GM19463 (cell line): Measurements from ENCODE around the gene ZNF516.
A peak's percentile ranks its signal among the peaks of the same experiment; 100 is the strongest.

ENCODE experiments used
- ATAC-seq: cut with Tn5 transposase; IDR thresholded peaks from one replicate; pipeline ENCODE4 v1.9.1; 2021; ENCODE audit warnings: mild to moderate bottlenecking, moderate library complexity; ENCODE audit not compliant: unreplicated experiment

ZNF516 gene

DNA sequence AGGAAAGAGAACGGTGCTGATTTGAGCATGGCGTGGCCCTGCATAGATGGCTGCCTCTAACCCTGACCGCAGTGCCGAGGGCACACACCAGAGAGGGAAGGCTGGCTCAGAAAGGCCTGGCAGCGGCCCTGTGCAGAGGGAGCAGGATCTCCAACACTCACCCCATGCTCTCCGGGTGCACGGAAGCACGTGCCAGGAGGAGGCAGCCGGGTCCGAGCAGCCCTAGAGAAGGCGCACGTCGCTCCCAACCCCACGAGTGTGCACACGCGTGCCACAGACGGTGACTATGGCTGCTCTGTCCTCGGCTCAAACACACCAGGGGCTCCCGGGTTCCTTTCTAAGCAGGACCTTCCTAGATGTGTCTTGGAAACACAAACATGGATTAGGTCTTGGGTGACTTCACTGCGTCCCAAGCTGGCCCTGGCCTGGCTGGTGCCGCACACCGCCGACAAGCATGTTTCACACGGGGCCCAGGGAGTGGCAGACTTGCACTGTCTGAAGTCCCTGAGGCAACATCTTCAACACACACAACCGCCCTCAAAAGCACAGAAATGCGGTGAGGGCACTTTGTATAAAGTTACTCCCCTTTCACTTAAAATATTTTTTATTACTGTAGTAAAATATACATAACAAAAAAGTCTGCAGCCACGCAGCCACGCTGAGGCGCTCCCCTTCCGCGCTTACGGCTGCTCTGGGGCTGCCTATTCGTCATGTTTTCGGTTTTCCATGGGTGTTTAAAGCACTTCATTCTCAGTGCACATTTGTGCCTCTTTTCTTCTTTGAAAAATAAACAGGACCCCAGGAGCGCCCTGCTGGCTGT, 110.0 kb downstream of the ZNF516 start:
- no peak for ATAC-seq

DNA sequence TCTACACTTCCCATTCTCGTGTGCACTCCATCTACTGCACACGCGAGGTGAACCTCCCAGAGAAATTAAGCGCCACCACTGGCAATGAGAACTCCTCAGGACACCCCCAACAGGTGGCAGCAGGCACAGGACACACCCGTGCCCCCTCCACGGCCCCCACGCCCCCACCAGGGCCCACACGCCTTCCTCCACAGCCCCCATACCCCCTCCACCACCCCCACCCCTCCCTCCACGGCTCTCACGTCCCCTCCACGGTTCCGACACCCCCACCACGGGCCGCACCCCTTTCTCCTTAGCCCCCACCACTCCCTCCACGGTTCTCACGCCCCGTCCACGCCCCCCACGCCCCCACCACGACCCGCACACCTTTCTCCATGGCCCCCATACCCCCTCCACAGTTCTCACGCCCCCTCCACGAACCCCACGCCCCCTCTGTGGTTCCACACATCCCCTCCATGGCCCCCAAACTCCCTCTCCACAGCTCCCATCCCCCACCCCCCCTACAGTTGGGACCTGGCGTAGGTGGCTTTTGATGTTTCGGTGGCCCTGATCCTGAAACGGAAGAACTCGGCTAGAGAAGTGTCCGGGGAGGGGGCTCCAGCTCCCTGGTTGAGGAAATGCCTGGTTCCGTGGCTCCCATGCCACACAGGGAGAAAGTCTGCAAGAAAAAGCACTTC, 110.8 kb downstream of the ZNF516 start:
- no peak for ATAC-seq

DNA sequence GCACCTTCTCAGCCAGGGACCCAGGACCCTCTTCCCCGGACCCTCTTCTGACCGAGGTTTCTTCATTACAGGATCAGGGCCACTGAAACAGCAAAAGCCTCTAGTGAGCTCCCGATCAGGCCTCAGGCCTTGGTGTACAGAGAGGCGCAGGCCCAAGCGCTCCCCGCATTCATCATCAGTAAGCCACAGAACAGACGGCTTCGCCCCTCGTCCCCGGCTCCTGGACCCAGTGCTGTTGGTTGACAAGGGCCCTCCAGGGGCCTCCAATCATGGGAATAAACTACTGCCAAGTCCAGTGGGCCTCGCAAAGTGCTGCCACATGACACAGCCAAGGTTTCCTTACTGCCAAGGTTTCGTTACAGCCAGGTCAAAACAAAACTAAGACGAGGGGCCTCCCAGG, 111.4 kb downstream of the ZNF516 start:
- ATAC-seq = no peak

DNA sequence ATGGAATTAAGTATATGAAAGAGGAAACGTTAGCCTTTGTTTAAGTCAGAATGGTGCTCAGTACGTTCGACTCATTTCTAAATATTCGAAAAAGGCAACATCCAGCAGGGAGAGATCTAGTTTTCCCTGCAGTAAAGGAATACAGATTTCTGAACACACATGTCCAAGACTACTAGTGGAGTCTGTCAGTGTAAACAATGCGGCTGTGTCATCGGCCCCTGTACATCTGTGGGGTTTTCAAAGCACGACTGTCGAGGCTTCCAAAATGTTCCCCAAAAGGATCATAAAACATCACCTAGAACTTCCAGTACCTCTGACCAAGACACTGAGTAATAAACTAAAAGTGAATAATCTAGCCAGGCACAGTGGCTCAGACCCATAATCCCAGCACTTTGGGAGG, 112.8 kb downstream of the ZNF516 start:
- ATAC-seq = no peak

DNA sequence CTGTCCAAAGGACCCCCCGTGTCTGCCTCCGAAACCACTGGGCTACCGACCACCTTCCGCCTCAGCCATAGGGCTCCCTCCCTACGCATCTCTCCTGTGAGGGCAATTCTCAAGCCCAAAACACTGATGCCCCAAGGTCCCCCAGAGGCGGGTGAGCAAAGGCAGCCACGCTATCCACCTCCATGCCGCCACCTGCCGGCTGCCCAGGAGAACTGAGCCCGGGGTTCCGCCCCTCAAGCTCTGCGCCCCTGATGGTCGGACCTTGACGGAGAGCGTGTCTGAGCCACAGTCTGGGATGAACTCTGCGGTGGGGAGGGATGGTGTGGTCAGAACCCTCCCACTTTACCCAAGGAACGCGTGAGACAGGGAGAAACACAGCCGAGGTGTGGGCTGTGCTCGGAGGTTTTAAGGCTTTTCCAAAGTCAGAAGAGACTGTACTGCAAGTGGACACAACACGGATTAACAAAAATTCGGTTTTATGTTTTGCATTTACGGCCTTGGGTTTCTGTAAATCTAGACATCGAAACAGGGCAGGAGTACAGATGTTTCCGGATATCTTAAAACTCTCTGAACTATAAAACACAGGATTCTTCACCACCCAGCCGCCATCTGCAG, 114.1 kb downstream of the ZNF516 start:
- ATAC-seq = no peak

DNA sequence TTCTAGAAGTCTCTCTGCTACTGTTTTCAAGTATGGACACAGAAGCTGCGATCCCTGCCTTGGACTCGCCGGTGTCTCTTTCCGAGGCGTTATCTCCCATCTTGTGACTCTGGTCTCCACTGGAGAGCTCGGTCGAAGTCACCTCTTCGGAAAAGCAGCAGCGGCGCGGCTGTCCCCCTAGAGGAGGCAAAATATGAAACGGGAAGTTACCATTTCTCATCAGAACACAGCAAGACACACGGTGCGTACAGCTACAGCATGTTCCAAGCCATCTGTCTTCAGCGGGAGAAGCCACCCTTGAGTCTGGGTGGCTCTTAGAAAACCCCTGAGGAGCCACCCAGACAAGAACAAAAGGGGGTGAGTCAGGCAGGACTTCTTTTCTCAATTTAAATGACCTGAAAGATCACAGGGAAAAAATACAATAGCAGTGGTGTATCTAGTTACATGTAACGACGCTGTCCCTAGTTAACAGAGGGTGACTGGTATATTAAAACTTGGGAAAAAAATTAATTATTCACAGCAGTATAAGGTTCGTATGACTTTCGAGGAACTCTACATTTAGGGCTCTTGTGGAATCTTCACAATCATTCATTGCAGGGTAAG, 114.8 kb downstream of the ZNF516 start:
- ATAC-seq = no peak

DNA sequence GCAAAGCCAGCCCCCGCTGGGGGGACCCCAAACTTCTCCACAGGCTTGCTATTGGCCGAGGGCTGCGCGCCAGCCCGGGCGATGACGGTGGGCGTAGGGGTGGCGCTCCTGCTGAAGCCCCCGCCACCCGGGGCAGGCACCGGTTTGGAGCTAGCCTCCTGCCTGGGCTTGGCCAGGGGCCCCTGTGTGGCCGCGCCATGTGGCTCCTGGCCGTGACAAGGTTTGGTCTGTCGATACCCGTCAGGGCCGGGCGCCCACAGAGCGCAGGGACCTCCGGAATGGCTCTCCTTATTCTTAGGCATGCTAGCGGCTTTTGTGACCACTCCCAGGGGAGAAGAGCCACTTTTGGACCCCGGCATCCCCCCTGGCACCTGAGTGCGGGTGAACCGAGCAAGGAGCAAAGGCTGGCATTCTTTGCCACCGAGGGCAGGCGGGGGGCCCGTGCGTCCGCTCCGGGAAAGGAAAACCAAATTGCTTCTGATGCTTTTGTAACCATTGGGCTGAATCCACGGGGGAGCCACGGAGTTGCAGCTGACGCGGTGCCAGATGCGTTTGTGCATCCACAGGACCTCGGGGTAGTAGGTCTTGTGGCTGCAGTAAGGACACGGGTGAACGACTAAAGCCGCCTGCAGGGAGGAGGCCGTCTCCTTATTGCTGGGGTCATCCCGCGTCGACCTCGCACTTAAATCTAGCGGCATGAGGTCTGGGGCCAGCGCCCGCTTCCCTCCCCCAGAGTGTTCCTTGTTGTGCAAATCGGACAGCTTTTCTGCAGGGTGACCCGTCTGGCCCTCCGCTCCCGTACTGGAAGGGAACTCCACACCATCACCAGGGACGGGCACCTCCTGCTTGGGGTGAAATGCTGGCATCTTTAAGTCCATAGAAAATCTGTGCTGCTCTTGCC, 115.6 kb downstream of the ZNF516 start:
- ATAC-seq = no peak

DNA sequence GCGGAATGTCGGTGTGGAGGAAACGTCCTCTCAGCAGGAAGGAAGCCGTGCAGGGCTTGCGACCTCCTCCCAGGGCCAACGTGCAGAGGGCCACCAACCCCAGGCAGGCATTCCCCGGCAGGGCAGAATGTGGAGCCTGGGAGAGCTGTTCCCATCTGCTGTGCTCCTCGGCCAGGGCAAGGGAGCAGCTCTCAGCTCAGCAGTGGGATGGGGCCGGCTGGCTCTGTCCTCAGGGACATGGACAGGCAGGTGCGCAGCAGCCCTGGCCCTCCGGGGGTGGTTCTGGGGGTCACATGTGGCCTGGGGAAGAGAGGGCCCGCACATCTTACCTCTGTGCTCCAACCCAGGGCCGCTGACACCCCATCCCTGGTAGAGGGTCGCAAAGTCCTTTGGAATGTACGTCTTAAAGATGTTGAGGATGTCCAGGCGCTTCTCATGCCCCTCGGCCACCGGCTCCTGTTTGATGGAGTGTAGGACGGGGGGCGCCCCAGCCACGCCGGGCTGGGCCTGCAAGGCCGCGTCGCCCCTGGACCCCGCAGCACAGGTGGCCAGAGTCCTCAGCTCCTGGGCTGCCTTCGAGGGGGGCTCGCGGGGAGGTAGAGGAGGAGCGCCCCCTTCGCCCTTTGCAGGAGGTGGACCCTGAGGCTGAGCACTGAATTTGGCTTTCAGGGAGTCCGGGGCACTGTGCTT, 116.4 kb downstream of the ZNF516 start:
- no peak for ATAC-seq

DNA sequence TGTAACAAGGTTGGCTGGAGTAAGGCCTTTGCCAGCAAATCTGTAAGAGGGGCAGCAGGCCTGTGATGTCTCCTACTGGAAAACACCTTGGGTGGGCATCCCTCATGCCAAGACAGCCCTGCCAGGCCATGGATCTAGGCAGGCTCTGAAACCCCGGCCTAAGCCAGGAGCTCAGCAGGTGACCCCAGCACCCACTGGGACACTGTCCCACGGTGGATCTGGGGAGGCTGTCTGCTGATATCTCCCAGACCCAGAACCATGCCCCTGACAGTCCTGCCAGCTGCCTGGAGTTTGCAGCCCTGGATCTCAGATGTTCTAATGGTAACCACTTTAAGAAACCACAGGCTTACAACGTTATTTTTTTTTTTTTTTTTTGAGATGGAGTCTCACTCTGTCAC, 117.7 kb downstream of the ZNF516 start:
- no peak for ATAC-seq

DNA sequence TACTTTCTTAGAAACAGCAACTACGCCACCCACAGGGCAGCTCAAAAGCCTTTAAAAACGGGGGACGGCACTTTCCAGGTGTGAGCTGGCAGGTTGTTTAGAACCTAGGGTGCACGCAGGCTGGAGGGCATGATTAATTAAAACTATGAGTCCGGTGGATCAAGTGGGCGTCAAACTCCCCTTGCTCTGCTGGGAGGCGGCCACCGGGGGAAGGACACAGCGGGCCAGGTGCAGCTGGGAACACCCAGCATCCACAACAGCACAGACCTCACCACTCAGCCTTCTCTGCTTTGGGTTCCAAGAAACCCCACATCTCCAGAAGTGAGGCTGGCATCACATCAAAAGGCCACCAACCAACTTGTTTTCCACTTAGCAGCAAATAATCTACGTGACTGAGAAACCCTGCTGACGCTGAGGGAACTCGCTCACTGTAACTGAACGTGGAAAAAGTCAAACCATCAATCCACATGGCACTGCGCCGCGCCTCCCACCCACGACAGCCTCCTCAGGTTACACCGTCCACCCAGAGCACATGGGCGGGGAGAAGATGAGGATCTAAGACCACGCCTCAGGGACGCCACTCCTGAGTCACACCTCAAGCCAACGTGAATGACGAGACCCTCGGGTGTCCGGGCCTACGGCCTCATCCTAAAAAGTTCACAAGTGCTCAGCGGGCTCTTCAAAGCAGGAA, 118.2 kb downstream of the ZNF516 start:
- no peak for ATAC-seq

DNA sequence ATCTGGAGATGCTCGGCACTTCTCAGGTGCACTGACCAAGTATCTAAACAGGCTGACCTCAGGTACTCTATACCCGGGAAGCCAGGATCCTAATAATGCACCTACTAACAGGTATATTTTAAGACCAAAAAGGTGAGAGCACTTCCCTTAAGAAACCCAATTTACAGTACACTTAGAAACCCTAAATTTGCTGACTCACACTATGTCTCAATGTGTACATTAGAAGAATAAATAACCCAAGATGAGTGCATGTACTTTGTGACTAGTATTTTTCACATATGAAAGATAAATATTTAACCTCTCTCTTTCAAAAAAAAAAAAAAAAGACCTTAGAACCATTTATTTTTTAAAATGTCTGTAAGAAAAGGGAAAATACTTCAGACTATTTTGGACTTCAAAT, 118.8 kb downstream of the ZNF516 start:
- no peak for ATAC-seq

DNA sequence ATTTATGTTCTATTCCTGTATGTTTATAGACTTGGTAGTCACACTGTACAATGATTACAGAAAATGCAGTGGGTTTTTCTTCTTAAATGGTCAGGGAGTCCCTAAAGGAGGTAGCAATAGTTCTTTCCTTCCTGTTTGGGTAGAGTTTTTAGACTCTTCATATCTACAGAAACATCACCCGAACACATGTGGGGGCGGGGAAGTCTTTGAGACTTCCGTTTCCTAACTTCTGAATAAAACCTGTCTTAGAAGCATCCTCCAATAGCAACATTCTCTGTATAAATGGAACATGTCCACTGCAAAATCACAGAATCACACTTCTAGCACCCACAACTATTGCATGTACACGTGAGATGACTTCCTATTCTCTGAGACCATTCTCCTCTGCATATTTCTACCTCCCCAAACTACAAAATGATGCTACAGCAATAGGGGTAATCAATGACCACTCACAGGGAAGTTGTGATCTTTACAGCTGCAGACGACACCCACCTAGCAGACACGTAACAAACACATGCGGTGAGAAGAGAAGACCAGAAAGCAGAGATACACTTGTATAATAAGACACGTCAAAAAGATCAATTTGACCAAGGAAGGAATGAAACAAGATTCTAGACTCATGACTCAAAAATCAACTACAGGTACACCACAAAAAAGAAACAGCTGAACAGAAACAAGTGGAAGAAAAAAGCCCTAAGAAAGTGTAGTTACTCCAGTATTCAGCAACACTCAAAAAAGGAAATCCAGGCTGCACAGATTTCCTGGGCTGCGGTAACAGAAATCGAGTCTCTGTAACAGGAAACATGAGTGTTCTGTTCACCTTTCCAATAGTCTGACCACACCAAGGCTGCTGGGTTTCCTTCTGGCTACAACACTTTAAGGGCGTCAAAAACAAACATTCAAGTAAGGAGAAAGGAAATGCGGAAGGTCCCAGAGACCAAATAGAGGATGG, 120.4 kb downstream of the ZNF516 start:
- ATAC-seq = peak; percentile 82

DNA sequence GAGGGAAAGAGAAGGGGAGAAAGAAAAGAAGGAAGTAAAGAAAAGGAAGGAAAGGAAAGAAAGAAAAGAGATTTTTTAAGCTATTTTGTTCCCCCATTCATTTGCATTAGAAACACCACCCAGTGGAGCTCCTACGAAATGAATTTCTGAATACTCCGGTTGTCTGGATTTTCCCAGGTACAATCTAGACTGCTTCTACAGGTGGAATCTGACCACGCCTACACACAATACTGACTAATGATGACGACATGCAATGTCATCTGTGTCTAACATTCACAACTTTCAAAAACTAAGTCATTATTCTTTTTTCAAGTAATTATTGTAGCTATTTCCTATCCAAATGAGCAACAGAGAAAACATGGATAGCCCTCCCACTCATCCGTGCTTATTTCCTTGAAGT, 121.7 kb downstream of the ZNF516 start:
- no peak for ATAC-seq

DNA sequence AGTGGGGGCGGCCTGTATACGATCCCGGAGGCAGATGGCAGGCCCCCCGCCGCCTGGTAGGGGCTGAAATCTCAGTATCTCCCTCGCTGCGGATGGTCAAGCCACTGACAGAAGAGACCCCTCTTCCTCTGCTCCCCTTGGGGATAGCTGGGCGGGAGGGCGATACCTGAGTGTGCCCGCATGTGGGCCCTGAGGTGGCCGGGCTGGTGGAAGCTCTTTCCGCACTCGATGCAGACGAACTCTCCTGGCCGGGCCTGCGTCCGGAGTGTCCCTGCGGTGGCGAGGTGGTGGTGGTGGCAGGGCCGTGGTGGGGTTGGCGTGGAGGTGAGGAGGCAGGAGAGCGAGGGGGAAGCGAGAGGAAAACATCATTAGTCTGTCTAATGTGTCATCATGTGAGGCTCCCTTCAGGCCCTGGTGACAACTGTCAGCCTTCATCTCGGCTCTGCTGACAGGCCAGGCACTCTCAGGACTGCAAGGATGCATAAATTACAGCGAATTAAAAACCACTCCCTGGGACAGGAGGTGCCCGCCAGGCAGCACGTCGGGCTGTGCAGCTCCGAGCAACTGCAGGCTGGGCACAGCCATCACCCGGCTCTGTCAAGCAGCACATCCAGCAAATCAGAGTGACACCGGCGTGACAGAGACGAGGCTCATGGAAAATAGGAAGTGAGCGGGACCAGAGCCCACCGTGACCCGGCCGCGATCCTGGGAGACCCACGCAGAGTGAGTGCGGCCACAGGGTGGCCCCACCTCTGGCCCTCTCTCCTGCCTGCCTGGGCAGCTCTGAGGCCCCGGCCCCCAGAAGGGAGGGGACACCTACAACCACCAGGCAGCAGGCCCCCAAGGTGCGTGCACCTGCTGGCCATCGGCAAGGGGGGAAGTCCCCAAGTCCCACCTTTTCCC, 123.5 kb downstream of the ZNF516 start:
- ATAC-seq = no peak

DNA sequence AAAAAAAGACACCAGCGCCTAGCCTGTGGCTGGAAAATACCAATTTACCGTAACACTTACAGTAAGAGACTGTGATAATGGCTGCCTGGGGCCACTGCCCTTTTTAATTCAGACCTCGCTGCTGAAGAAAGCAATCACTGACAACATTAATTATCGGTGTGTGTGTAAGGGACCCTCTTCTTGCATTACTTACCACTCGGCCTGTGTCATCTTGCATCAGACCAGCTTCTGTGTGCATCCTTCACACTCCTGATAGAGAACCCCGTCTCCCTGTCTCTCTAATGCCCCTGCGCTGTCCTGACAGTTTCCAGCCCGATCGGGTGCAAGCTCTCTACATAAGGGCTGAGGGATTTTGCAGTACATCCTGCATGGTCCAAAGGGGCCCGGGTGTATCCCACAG, 124.4 kb downstream of the ZNF516 start:
- ATAC-seq = no peak

DNA sequence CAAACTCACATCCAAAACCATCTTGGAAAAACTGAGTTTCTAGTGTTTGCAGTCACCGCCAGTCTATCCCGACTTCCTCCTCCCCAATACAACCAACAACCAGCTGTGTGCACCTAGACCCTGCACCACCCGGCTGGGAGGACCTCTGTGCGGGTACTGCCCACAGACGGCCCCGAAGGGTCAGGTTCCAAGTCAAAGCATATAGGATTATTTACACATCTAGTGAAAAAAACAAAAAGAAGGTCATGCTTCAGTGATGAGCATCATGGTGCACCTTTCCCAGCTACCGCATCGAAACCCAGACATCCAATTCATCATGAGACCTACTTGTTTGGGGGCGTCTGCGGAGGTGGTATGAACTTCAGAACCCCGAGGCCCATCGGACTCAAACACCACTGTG, 124.8 kb downstream of the ZNF516 start:
- no peak for ATAC-seq

DNA sequence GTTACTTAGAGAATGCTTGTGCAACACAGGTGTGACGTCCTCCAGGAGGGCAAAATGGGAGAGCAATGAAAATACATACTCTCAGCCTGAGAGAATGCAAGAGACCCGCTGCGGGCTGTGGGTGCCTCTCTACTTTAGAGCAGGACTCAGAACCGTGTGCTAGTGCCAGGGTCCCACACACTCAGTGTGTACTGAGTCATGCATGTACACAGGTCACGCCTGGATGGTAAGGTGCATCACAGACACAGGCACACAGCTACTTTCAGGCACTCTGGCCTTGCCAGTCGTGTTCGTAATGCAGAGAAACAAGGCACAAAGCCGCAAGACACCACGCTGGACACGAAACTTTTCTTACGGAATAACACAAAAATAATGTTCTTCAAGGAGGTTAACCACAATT, 125.3 kb downstream of the ZNF516 start:
- ATAC-seq = no peak
